Type B pancreatic cell (in vitro differentiated cells): ENCODE data around the gene TCAP. TPM values are rescaled to one million over a fixed set of nuclear protein-coding genes. Genes with fewer than 3 reads are reported as not detected.

Source experiments
- DNase-seq: peaks from one replicate; pipeline ENCODE4 v3.0.0; 2021; ENCODE audit warnings: mixed read lengths; ENCODE audit not compliant: unreplicated experiment; ENCODE audit errors: extremely low spot score
- H3K27ac Mint-ChIP-seq: 2 replicates; pipeline ENCODE4 v1.8.0; 2021; ENCODE audit warnings: mild to moderate bottlenecking, mixed read lengths
- H3K27me3 Mint-ChIP-seq: 2 replicates; pipeline ENCODE4 v1.8.0; 2021; ENCODE audit warnings: mixed read lengths
- H3K36me3 Mint-ChIP-seq: 2 replicates; pipeline ENCODE4 v1.8.0; 2021; ENCODE audit warnings: mixed read lengths
- H3K4me1 Mint-ChIP-seq: one replicate; pipeline ENCODE4 v1.8.0; 2021; ENCODE audit warnings: mixed read lengths; ENCODE audit not compliant: unreplicated experiment
- H3K4me3 Mint-ChIP-seq: 2 replicates; pipeline ENCODE4 v1.8.0; 2021; ENCODE audit warnings: mild to moderate bottlenecking, mixed read lengths
- H3K9me3 Mint-ChIP-seq: 2 replicates; pipeline ENCODE4 v1.8.0; 2021; ENCODE audit warnings: mixed read lengths
- total RNA-seq: library from RNA; stranded (reverse); gene quantifications from 2 replicates; pipeline ENCODE4 v1.2.1, GENCODE V29; 2021; ENCODE audit warnings: low replicate concordance
- TF ChIP-seq, protein P1 (sequence below): fragments of 200-600 bp; sonication (generic); conservative IDR thresholded peaks from 2 replicates; pipeline ENCODE4 v1.5.0; 2021; ENCODE audit warnings: antibody characterized with exemption, mild to moderate bottlenecking

The TCAP gene
- total RNA-seq, 1 donor from 2014 or later: 2.4 TPM

DNA sequence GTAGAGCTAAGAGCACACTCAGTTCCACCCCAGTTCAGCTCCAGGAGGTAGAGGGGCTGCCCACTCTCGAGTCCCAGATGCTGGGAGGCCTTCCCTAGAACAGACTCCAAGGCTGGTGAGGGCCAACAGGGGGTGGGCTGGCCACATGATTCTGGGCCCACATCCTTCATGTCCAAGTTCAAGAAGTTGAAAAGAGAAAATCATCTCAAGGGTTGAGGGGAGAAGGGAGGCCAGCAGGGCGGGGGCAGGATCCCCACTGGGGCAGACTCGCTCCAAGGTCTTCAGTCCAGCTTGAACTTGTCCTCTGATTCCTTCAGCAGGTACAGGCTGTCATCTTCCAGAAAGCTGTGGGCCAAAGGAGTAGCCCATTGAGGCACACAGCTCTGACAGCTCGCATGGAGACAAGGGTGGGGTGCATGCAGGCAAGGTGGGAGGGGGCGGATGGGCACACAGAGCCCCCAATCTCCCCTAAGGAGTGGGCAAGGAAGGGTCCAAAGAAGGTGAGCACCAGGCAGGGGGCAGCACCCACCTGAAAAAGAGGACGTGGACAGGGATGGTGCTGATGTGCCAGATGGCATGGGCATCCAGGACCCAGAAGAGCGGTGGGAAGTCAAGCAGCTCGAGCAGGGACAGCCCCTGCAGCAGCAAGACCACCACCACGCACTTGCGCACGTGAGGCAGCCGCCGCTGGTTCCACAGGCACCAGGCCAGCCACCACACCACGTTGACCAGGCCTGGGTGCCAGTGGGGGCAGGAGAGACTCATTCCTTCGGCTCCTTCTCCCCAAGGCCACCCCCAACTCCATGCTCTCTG, 7.6 kb downstream of the TCAP start:
- Mint-ChIP-seq H3K4me3 (no peak overlapping the region), H3K4me1 (peaks cover 16% of the 10 kb centered on the region), H3K27ac (peak overlapping the region; percentile 77), H3K36me3 (no peaks in the 10 kb centered on the region), H3K9me3 (no peaks in the 10 kb centered on the region), H3K27me3 (peaks cover 8% of the 10 kb centered on the region)
- no peak for DNase-seq
- TF ChIP-seq, protein P1, sequence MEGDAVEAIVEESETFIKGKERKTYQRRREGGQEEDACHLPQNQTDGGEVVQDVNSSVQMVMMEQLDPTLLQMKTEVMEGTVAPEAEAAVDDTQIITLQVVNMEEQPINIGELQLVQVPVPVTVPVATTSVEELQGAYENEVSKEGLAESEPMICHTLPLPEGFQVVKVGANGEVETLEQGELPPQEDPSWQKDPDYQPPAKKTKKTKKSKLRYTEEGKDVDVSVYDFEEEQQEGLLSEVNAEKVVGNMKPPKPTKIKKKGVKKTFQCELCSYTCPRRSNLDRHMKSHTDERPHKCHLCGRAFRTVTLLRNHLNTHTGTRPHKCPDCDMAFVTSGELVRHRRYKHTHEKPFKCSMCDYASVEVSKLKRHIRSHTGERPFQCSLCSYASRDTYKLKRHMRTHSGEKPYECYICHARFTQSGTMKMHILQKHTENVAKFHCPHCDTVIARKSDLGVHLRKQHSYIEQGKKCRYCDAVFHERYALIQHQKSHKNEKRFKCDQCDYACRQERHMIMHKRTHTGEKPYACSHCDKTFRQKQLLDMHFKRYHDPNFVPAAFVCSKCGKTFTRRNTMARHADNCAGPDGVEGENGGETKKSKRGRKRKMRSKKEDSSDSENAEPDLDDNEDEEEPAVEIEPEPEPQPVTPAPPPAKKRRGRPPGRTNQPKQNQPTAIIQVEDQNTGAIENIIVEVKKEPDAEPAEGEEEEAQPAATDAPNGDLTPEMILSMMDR: peak; percentile 42

DNA sequence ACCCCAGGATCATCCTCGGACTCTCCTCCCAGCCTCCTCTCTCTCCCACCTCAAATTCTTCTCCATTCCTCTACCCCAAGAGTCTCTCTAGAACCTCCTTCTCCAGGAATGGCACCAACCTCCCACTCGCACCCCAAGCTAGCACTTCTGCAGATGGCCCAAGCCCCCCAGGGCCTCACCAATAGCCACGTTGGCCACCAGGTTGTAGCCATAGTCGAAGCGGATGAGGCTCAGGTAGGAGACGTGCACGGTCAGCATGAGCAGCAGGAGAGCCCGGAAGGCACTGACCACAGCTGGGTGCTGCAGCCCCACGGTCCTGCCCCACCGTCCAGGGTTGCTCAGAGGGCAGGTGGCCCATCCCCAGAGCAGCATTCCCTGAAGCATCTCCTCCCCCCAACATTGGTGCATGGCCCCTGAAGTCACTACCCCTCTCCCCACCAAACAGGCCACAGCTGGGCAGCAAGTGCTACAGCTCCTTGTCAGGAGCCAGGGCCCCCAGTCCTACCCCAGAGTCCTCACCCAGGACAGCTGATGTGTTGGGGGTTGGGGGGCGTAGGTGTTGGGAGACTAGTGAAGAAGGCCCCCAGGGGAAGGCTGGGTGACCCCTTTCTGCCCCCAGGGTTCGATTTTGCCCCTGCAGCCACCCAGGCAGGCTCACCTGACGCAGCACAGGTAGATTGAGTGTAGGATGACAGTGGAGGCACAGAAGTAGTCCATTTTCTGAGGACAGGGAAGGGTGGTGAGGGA, 8.4 kb downstream of the TCAP start:
- Mint-ChIP-seq H3K27ac (peak overlapping the region; percentile 41), H3K4me1 (peaks cover 14% of the 10 kb centered on the region), H3K9me3 (no peaks in the 10 kb centered on the region), H3K27me3 (peaks cover 6% of the 10 kb centered on the region), H3K36me3 (no peaks in the 10 kb centered on the region), H3K4me3 (no peak overlapping the region)
- TF ChIP-seq, protein P1: no peak
- DNase-seq: no peak

DNA sequence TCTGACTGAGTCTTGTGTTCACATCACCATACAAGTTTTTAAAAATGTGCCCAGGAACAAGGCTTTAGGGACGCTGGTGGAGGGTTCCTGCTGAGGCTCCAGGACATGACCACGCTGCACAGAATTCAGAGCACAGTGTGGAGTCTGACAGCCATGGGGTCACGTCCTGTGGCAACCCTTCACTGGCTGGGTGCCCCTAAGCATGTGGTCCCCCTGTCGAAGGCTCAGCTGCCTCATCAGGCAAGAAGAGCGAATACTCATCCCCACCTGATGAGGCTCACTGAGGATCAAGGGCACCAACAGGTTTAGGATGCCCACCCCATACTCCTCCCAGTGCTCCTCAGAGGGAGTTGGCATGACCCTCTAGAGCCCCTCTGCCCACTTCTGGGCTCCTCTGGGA, 9.0 kb downstream of the TCAP start:
- TF ChIP-seq, protein P1: no peak
- H3K27me3 Mint-ChIP-seq: peaks cover 3% of the 10 kb centered on the region
- no peaks in the 10 kb centered on the region for H3K36me3 Mint-ChIP-seq
- no peak overlapping the region for H3K27ac Mint-ChIP-seq
- DNase-seq: no peak
- no peaks in the 10 kb centered on the region for H3K9me3 Mint-ChIP-seq
- peaks cover 10% of the 10 kb centered on the region for H3K4me1 Mint-ChIP-seq
- H3K4me3 Mint-ChIP-seq: no peak overlapping the region

DNA sequence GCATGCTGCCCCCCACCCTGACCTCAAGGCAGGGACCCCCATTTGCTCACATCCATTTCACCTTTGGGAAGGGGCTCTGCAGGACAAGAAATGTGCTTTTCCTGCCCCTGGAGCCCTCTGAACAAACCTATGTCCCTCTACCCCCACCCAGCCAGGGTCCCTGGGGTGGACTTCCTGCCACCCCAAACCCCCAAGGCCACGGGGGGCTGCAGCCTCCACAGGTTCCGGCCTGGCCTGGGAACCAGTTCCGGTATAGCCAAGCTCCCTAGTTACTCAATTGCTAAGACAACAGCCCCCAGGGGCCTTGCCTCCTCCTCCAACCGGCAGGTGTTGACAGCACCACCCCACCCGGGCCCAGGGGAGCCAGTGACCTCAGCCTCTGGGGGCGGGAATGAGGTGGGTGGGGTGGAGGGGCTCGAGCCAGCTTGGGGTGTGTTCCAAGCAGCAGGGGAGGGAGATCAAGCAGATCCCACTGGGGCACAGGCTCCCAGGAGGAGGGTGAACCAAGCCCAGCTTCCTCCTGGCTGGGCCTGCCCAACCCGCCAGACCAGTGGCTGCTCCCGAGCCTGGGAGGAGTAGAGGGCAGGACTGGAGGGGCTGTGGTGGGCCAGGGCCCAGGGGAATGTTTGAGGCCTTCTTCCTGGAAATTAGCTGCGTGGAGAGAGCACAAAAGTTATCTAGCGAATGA, 9.7 kb downstream of the TCAP start:
- Mint-ChIP-seq H3K9me3 (no peaks in the 10 kb centered on the region), H3K36me3 (no peaks in the 10 kb centered on the region), H3K27ac (peak overlapping the region; percentile 96), H3K4me3 (peak overlapping the region; percentile 74), H3K27me3 (peaks cover 3% of the 10 kb centered on the region), H3K4me1 (peaks cover 10% of the 10 kb centered on the region)
- DNase-seq: no peak
- TF ChIP-seq, protein P1: no peak

DNA sequence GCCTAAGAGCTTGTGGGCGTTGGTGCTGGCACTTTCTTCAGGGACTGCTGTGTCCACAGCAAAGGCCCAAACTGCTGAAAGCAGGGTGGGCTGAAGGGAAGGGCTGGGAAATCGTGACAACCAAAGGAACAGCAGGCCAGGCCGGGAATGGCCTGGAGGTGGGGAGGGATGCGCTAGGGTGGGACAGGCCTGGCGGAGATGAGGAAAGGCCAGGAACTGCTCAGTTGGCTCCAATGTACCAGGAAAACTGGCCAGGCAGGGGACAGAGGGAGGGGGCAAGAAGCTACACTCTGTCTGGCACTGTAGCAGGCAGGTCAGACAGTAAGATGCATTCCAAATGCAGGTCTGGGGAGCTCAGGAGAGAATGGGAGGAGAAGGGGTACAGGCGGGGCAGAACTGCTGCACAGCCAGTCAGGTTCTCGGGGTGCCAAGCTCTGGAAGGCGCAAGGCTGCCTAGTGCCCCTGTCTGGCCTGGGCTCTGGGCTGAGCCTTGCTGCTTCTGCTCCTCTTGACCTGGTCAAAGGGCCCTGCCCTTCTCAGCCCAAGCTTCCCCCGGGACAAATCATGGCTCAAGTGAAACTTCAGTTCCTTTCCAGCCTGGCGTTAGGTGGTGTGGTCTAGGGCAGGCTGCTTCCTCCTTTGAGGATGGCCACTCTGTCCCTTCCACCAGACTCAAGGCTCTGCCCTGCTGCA, 10.4 kb downstream of the TCAP start:
- H3K4me3 Mint-ChIP-seq: peak overlapping the region; percentile 74
- H3K27ac Mint-ChIP-seq: peak overlapping the region; percentile 96
- peaks cover 3% of the 10 kb centered on the region for H3K27me3 Mint-ChIP-seq
- no peaks in the 10 kb centered on the region for H3K36me3 Mint-ChIP-seq
- no peaks in the 10 kb centered on the region for H3K9me3 Mint-ChIP-seq
- H3K4me1 Mint-ChIP-seq: peaks cover 10% of the 10 kb centered on the region
- DNase-seq: no peak
- TF ChIP-seq, protein P1: no peak
